OCI-LY7 (cell line): ENCODE results near the gene DLEU7. TPM values are rescaled to one million over a fixed set of nuclear protein-coding genes. Genes with fewer than 3 reads are reported as not detected.
A peak's percentile ranks its signal among the peaks of the same experiment; 100 is the strongest.

Experiments used
- BruUV-seq: library from RNA; stranded (reverse); fragments of 400-500 nt; replicated peaks from 2 replicates; lab custom pipeline; 2021; lab: Mats Ljungman, UMichigan
- CTCF ChIA-PET: fragments of 300-600 bp; sonication (Branson Sonifier 250); formaldehyde crosslinking; loops from one replicate; lab custom pipeline; 2022; ENCODE audit warnings: antibody characterized with exemption; ENCODE audit not compliant: unreplicated experiment; lab: Charles Lee
- POLR2A ChIA-PET: fragments of 300-600 bp; sonication (Branson Sonifier 250); formaldehyde crosslinking; loops from one replicate; lab custom pipeline; 2022; ENCODE audit warnings: antibody characterized with exemption; lab: Charles Lee
- DNase-seq: peaks from one replicate; pipeline ENCODE4 v3.0.0-alpha.2; 2015; ENCODE audit warnings: low spot score
- H2AFZ ChIP-seq: fragments of 200-600 bp; sonication (generic), shearing (Covaris generic); 2 replicates; pipeline ENCODE4 v1.6.1; 2014; ENCODE audit warnings: mild to moderate bottlenecking, antibody characterized with exemption, low read length, moderate library complexity
- H3K27ac ChIP-seq: fragments of 200-600 bp; sonication (generic); 2 replicates; pipeline ENCODE4 v1.5.1; 2014; ENCODE audit warnings: mixed run types, low read depth, mild to moderate bottlenecking, moderate library complexity, low read length, inconsistent platforms; ENCODE audit not compliant: poor library complexity, severe bottlenecking
- H3K36me3 ChIP-seq: fragments of 200-600 bp; sonication (generic); 2 replicates; pipeline ENCODE4 v1.6.1; 2014; ENCODE audit warnings: mild to moderate bottlenecking, antibody characterized with exemption, low read length, moderate library complexity, mixed read lengths; ENCODE audit not compliant: insufficient read depth
- H3K4me1 ChIP-seq: fragments of 200-600 bp; sonication (generic); 2 replicates; pipeline ENCODE4 v1.5.1; 2014; ENCODE audit warnings: mild to moderate bottlenecking, low read length; ENCODE audit not compliant: insufficient read depth, poor library complexity, severe bottlenecking
- H3K4me2 ChIP-seq: fragments of 200-600 bp; sonication (generic); 2 replicates; pipeline ENCODE4 v1.6.1; 2014; ENCODE audit warnings: mild to moderate bottlenecking, low read length
- H3K4me3 ChIP-seq: fragments of 200-600 bp; sonication (generic); 2 replicates; pipeline ENCODE4 v1.5.1; 2014; ENCODE audit warnings: mild to moderate bottlenecking, low read depth, low read length; ENCODE audit not compliant: poor library complexity, severe bottlenecking
- H3K79me2 ChIP-seq: fragments of 200-600 bp; sonication (generic); 2 replicates; pipeline ENCODE4 v1.6.1; 2016; ENCODE audit warnings: low read depth, mild to moderate bottlenecking, low read length, moderate library complexity, mixed read lengths; ENCODE audit not compliant: insufficient read depth
- H3K9me2 ChIP-seq: fragments of 200-600 bp; sonication (generic); 2 replicates; pipeline ENCODE4 v1.6.1; 2016; ENCODE audit warnings: mild to moderate bottlenecking, low read length, mixed read lengths; ENCODE audit not compliant: insufficient read depth
- H3K9me3 ChIP-seq: fragments of 200-600 bp; sonication (generic); 2 replicates; pipeline ENCODE4 v1.6.1; 2014; ENCODE audit warnings: mild to moderate bottlenecking, mixed run types, low read length, mixed read lengths
- H4K20me1 ChIP-seq: fragments of 200-600 bp; sonication (generic); 2 replicates; pipeline ENCODE4 v1.6.1; 2014; ENCODE audit warnings: mild to moderate bottlenecking, antibody characterized with exemption, low read length, moderate library complexity, mixed read lengths; ENCODE audit not compliant: insufficient read depth
- EZH2phosphoT487 ChIP-seq: fragments of 200-600 bp; sonication (generic); IDR thresholded peaks from 2 replicates; pipeline ENCODE4 v1.6.1; 2018; ENCODE audit warnings: low read depth, borderline replicate concordance, mild to moderate bottlenecking, mixed run types, antibody characterized with exemption, low read length, moderate library complexity, mixed read lengths
- intact Hi-C: fragments of 100-400 bp; cut with micrococcal nuclease; formaldehyde crosslinking; loops from one replicate; pipeline ENCODE4 v1.10.0; 2022; ENCODE audit not compliant: unreplicated experiment
- total RNA-seq, 2 experiments: library from RNA; depleted of rRNA in 1 of 2; stranded (reverse); fragments of >200 nt in 1 of 2; shearing (Covaris generic) in 1 of 2; gene quantifications; 2 replicates each; pipeline ENCODE4 v1.2.3, GENCODE V29; 2014 to 2022
- TF ChIP-seq, protein P1 (sequence below): fragments of 200-600 bp; sonication (generic); conservative IDR thresholded peaks from 2 replicates; pipeline ENCODE4 v1.5.1; 2014; ENCODE audit warnings: mild to moderate bottlenecking, antibody characterized with exemption, low read length, moderate library complexity, mixed read lengths

DLEU7 gene
- total RNA-seq, 2 experiments from 2014 or later = not detected

DNA sequence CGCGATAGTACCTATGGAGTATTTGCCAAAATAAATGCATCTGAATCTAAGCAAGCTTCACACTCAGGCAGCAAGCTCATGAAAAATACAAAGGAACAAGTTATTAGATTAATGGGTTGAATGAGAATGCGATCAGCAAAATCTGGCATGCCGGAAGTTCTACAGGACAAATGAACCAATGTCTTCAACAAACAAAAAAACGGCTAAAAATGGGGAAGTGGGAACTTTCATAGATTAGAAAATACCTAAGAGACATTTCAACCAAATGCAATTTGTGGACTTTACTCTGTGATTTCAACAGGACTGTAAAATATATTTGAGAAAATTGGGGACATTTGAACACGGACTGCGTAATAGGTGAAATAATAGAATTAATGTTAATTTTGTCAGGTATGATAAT is 43.7 kb upstream of the DLEU7 start:
- no peaks in the 10 kb centered on the region for H4K20me1 ChIP-seq
- peak overlapping the region; percentile 3 for H3K27ac ChIP-seq
- H3K4me1 ChIP-seq = peaks cover 48% of the 10 kb centered on the region
- POLR2A ChIA-PET = interaction anchor here (0.8 kb wide), 1 partner anchor 8 kb away, joined by 5 read pairs; no protein-coding TSS in a partner anchor
- CTCF ChIA-PET = no interaction called here
- no peaks in the 10 kb centered on the region for H3K9me2 ChIP-seq
- no peaks in the 10 kb centered on the region for H3K79me2 ChIP-seq
- H3K9me3 ChIP-seq = no peaks in the 10 kb centered on the region; the same call in 1 of the 2 replicates
- intact Hi-C loops = no loop called here
- no TSS peak for BruUV-seq
- peak overlapping the region; percentile 15; the same call in 1 of the 2 replicates for H3K4me2 ChIP-seq
- no peaks in the 10 kb centered on the region; the same call in 1 of the 2 replicates for H3K36me3 ChIP-seq
- peak overlapping the region; percentile 26; the same call in 1 of the 2 replicates for H2AFZ ChIP-seq
- no peak overlapping the region for H3K4me3 ChIP-seq
- TF ChIP-seq EZH2phosphoT487 = no peak
- TF ChIP-seq, protein P1, sequence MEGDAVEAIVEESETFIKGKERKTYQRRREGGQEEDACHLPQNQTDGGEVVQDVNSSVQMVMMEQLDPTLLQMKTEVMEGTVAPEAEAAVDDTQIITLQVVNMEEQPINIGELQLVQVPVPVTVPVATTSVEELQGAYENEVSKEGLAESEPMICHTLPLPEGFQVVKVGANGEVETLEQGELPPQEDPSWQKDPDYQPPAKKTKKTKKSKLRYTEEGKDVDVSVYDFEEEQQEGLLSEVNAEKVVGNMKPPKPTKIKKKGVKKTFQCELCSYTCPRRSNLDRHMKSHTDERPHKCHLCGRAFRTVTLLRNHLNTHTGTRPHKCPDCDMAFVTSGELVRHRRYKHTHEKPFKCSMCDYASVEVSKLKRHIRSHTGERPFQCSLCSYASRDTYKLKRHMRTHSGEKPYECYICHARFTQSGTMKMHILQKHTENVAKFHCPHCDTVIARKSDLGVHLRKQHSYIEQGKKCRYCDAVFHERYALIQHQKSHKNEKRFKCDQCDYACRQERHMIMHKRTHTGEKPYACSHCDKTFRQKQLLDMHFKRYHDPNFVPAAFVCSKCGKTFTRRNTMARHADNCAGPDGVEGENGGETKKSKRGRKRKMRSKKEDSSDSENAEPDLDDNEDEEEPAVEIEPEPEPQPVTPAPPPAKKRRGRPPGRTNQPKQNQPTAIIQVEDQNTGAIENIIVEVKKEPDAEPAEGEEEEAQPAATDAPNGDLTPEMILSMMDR = no peak
- peak; percentile 51 for DNase-seq

DNA sequence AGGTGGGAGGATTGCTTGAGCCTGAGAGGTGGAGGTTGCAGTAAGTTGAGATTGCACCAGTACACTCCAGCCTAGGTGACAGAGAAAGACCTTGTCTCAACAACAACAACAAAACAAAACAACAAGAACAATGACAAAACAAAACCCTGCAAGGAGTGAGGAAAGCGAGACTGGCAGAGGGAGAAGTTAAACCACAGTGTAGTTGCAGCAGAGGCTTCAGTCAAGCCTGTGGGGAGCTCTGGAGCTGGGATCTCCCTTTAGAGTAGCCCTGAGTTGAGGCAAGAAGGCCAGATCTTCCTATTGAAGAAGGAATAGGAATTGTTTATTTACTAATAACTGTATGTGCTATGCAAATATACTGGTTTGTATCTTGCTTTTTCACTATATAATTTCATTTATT is 40.8 kb upstream of the DLEU7 start:
- ChIA-PET CTCF (no interaction called here), POLR2A (interaction anchor here (0.6 to 1.6 kb wide), 2 partner anchors 19 to 58 kb away, joined by 3 to 6 read pairs; no protein-coding TSS in a partner anchor)
- TF ChIP-seq, protein P1 = no peak
- TF ChIP-seq EZH2phosphoT487 = no peak
- Histone ChIP-seq H3K27ac (no peak overlapping the region), H3K4me2 (no peak overlapping the region), H3K79me2 (no peaks in the 10 kb centered on the region), H4K20me1 (no peaks in the 10 kb centered on the region), H3K9me2 (no peaks in the 10 kb centered on the region), H3K9me3 (peaks cover 3% of the 10 kb centered on the region; the same call in 1 of the 2 replicates), H3K4me1 (peaks cover 28% of the 10 kb centered on the region), H2AFZ (no peak overlapping the region), H3K4me3 (no peak overlapping the region), H3K36me3 (no peaks in the 10 kb centered on the region; the same call in 1 of the 2 replicates)
- no TSS peak for BruUV-seq
- intact Hi-C loops = no loop called here
- DNase-seq = no peak

DNA sequence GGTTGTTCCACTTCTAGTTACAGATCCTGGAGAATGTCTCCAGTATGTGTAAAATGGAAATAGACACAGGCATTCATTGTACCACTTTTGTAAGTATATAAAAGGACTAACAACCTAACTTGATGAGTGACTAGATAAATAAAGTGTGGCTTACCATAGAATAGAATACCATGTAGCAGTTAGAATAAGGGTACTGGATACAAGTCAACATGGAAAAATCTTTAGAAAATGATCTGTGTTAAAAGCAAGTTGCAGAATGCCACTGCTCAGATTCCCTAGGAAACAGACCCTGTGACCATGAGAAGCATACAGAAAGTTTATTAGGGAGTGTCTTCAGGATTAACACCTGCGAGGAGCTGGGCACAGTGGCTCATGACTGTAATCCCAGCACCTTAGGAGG is 40.2 kb upstream of the DLEU7 start:
- H2AFZ ChIP-seq = no peak overlapping the region
- no peaks in the 10 kb centered on the region for H4K20me1 ChIP-seq
- H3K4me2 ChIP-seq = no peak overlapping the region
- no peak overlapping the region for H3K27ac ChIP-seq
- H3K9me3 ChIP-seq = peaks cover 3% of the 10 kb centered on the region; the same call in 1 of the 2 replicates
- no peaks in the 10 kb centered on the region; the same call in 1 of the 2 replicates for H3K36me3 ChIP-seq
- no peak for DNase-seq
- intact Hi-C loops = no loop called here
- no peaks in the 10 kb centered on the region for H3K9me2 ChIP-seq
- H3K4me3 ChIP-seq = no peak overlapping the region
- no TSS peak for BruUV-seq
- CTCF ChIA-PET = no interaction called here
- H3K4me1 ChIP-seq = peaks cover 23% of the 10 kb centered on the region
- H3K79me2 ChIP-seq = no peaks in the 10 kb centered on the region
- POLR2A ChIA-PET = interaction anchor here (0.6 to 1.6 kb wide), 2 partner anchors 19 to 57 kb away, joined by 3 to 6 read pairs; no protein-coding TSS in a partner anchor
- TF ChIP-seq, protein P1 = no peak
- no peak for TF ChIP-seq EZH2phosphoT487
